GM20000 (cell line): ENCODE results near the gene WDFY2.

ENCODE experiments used
- DNase-seq: peaks from one replicate; pipeline ENCODE4 v3.0.0; 2012; ENCODE audit warnings: low spot score
- TF ChIP-seq, protein P1 (sequence below): IDR thresholded peaks from 2 replicates; pipeline ENCODE4 v1.5.1; 2012; ENCODE audit warnings: mild to moderate bottlenecking, control low read depth; ENCODE audit errors: extremely low read depth, missing control alignments

WDFY2 gene

GRCh38 chr13:51628059-51628852, 44.0 kb downstream of the WDFY2 start:
- no peak for DNase-seq
- TF ChIP-seq, protein P1, sequence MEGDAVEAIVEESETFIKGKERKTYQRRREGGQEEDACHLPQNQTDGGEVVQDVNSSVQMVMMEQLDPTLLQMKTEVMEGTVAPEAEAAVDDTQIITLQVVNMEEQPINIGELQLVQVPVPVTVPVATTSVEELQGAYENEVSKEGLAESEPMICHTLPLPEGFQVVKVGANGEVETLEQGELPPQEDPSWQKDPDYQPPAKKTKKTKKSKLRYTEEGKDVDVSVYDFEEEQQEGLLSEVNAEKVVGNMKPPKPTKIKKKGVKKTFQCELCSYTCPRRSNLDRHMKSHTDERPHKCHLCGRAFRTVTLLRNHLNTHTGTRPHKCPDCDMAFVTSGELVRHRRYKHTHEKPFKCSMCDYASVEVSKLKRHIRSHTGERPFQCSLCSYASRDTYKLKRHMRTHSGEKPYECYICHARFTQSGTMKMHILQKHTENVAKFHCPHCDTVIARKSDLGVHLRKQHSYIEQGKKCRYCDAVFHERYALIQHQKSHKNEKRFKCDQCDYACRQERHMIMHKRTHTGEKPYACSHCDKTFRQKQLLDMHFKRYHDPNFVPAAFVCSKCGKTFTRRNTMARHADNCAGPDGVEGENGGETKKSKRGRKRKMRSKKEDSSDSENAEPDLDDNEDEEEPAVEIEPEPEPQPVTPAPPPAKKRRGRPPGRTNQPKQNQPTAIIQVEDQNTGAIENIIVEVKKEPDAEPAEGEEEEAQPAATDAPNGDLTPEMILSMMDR, result no peak

DNA sequence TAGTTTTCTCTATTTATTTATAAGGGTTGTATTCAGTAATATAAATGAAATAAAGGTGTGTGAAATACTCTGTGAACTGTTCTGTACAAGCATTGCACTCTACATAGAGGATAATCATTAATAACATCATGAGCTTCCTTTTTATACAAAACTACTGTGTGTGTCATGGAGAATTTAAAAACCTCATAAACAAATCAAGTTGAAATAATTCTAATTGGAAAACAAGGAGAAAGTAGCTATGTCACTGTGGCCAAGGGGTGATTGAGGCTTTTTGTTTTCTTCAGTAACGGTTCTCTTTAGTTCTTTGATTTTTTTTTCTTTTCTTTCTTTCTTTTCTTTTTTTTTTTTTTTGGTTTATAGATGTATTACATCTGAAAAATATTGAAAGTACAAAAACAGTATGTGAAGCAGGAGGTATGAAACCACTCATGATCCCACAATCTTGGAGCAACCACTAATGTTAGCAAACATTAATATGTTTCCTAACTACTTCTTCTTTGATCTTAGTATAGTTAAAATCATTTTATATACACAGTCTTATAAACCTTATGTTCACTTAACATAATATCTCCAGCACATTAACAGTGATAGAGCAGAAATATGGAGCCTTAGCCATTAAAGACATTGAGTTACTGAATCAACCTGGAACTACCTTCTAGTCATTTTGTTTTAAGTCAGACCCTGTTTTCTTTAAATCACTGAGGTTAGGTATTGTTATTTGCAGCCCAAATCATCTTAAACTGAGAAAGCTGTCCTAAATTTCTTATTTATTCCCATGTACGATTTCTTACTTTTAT, 45.4 kb downstream of the WDFY2 start:
- TF ChIP-seq, protein P1, result no peak
- DNase-seq, result no peak

DNA sequence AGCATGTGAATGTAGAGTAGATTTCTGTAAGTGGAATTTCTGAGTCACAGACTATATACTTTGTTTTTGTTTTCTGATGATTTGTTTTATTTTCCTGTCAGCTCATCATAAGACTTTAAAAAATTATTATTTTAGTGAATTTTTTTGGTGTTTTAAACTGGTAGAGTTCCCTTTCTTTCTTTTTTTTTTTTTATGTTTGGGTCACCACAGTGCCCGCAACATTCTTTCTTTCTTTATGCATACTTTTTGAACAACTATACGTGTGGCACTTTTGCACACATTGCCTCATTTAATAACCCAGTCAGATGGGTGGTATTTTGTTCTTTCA, 46.0 kb downstream of the WDFY2 start:
- no peak for DNase-seq
- TF ChIP-seq, protein P1, result no peak

DNA sequence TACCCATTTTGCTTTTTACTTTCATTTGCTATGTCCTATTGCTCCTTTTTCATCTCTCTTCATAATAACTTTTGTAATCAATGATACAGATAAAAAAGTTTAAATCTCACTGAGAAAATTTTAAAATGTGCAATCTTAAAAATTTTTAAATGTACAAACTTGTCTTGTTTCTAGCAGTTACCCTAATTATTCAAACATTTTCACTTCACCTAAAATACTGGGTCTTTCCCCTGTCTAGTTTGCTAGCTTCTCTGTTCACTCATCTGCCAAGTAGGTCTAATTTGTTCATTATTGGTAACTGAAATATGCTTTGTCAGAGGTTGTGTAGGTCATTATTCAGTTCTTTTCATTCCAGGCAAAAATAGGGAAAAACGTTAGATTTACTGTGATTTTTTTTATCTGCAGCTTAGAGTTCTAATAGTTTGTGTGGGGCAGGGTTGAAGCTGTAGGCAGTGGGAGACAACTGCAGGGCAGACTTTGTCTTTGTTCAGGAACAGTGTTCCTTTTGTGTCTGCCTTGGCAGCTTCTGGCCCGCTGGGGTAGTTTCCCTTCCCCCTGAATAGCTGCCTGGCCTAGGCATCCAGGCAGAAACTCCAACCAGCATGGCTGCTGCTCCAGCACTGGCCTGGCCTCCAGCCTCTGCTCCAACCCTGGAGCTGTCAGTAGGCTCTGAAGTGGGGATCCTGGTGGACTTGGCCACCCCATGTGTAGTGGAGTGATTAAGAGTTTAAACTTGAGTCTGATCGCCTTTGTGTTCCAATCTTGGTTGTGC, 48.5 kb downstream of the WDFY2 start:
- TF ChIP-seq, protein P1, result no peak
- DNase-seq, result no peak

- no peak for DNase-seq
- TF ChIP-seq, protein P1, result no peak
These were observed 51.0 kb downstream of the WDFY2 start for GRCh38 chr13:51635137-51635878.

DNA sequence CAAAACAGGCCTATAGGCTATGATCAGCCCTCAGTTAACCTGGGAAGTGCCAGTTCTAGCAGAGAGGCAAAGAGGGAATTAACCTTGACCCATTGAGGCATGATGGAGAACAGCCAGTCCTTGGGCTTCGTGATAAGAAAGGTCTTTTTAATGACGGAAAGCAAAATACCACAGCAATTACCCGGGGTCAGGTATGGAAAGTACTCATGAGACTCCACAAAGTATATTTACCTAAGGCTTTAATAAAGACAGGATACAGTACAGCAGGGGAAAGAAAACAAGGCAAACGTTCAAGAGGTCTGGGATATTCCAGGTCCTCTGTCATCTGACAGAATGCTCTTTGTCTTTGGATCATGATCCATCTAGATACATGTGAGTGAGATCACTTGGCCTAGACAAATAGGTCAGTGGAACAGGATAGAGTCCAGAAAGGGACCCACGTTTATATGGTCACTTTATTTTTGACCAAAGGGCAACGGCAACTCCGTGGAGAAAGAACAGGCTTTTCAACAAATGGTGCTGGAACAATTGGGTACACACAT, 52.2 kb downstream of the WDFY2 start:
- TF ChIP-seq, protein P1, result no peak
- no peak for DNase-seq
